Measurements from ENCODE around the gene CAMTA1. TPM values are rescaled to one million over a fixed set of nuclear protein-coding genes. Genes with fewer than 3 reads are reported as not detected.

CAMTA1 gene
- total RNA-seq, 1 donor from 2014 or later = 268 TPM

DNA sequence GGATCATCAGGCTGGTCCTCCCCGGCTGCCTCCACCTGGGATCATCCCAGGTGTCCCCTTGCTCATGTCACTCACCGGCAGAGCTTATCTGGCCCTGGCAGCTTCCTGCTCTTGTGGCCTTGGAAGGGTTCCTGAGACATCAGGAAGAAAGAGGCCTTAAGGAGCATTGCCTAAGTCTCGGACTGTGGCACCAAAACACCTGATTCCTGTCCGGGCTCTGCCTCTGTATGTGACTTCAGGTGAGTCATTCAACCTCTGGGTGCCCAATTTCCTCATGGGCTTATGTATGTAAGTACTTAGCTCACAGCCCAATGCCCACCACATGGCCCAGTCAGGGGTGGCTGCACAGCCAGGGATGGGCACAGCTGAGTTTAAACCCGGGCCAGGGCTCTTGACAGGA is 729.9 kb downstream of the CAMTA1 start:
- no peak overlapping the region for H2AFZ ChIP-seq (replicated peaks)
- no peaks in the 10 kb centered on the region for H3F3A ChIP-seq (ENCODE audit: low read depth)
- no peak overlapping the region for H3K9ac ChIP-seq
- H3K9me3 ChIP-seq (ENCODE audit: low read depth) = no peaks in the 10 kb centered on the region
- Mint-ChIP-seq H3K4me3 (no peak overlapping the region), H3K9me3 (peaks cover 2% of the 10 kb centered on the region), H3K36me3 (no peaks in the 10 kb centered on the region), H3K27ac (no peak overlapping the region), H3K27me3 (ENCODE audit: insufficient read depth, low read depth) (peaks cover 9% of the 10 kb centered on the region), H3K4me1 (peaks cover 5% of the 10 kb centered on the region)
- H3K27me3 ChIP-seq = no peaks in the 10 kb centered on the region
- no peak overlapping the region for H3K27ac ChIP-seq
- no peaks in the 10 kb centered on the region for H3K79me2 ChIP-seq (ENCODE audit: low read depth)
- TF ChIP-seq EZH2phosphoT487 (IDR thresholded peaks at IDR 0.05) (no peak), EZH2 (IDR thresholded peaks at IDR 0.05) (no peak), CTCF (IDR thresholded peaks at IDR 0.05) (no peak)
- H4K20me1 ChIP-seq (ENCODE audit: low read depth) = no peaks in the 10 kb centered on the region
- H3K4me2 ChIP-seq = no peak overlapping the region
- H3K4me1 ChIP-seq = no peaks in the 10 kb centered on the region
- no peaks in the 10 kb centered on the region for H3K36me3 ChIP-seq
- no peak for DNase-seq (ENCODE audit: low spot score)
- H3K4me3 ChIP-seq = no peak overlapping the region

GRCh38 chr1:7515904-7516303 is 730.6 kb downstream of the CAMTA1 start:
- Mint-ChIP-seq H3K27me3 (ENCODE audit: insufficient read depth, low read depth) (peaks cover 9% of the 10 kb centered on the region), H3K4me1 (peaks cover 5% of the 10 kb centered on the region), H3K9me3 (peaks cover 2% of the 10 kb centered on the region)

DNA sequence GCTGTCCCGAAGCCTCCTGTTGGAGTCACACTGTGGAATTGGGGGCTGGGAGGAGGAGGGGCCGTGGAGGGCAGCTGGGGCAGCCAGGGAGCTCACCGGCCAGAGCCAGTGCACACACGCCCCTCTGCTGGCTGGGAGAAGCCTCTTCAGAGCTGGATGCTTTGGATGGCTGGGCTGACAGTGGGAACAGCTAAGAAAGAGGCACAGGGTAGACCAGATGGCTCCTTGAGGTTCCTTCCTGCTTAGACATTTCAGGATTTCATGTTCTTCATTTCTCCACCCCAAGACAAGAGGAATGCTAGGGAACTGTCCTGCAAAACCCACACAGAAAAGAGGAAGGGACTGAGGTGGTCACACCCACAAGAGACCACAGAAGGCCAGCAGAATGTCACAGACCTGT is 731.1 kb downstream of the CAMTA1 start:
- Mint-ChIP-seq H3K27ac (no peak overlapping the region), H3K27me3 (ENCODE audit: insufficient read depth, low read depth) (peaks cover 9% of the 10 kb centered on the region), H3K4me3 (no peak overlapping the region), H3K4me1 (peaks cover 5% of the 10 kb centered on the region), H3K36me3 (no peaks in the 10 kb centered on the region), H3K9me3 (peaks cover 2% of the 10 kb centered on the region)
- H3K4me1 ChIP-seq = no peaks in the 10 kb centered on the region
- H4K20me1 ChIP-seq (ENCODE audit: low read depth) = no peaks in the 10 kb centered on the region
- H3K9ac ChIP-seq = no peak overlapping the region
- H2AFZ ChIP-seq (replicated peaks) = no peak overlapping the region
- H3K79me2 ChIP-seq (ENCODE audit: low read depth) = no peaks in the 10 kb centered on the region
- no peak overlapping the region for H3K27ac ChIP-seq
- H3K4me2 ChIP-seq = no peak overlapping the region
- H3K27me3 ChIP-seq = no peaks in the 10 kb centered on the region
- no peak overlapping the region for H3K4me3 ChIP-seq
- TF ChIP-seq EZH2 (IDR thresholded peaks at IDR 0.05) (no peak), CTCF (IDR thresholded peaks at IDR 0.05) (peak; percentile 32)
- no peaks in the 10 kb centered on the region for H3K9me3 ChIP-seq (ENCODE audit: low read depth)
- H3F3A ChIP-seq (ENCODE audit: low read depth) = no peaks in the 10 kb centered on the region
- DNase-seq (ENCODE audit: low spot score) = peak; percentile 73
- H3K36me3 ChIP-seq = no peaks in the 10 kb centered on the region

More at GRCh38 chr1:7515904-7516303, 730.6 kb downstream of the CAMTA1 start:
- Histone ChIP-seq H3K36me3 (no peaks in the 10 kb centered on the region), H3K9ac (no peak overlapping the region), H3F3A (ENCODE audit: low read depth) (no peaks in the 10 kb centered on the region), H3K27ac (no peak overlapping the region), H3K4me3 (no peak overlapping the region), H3K4me1 (no peaks in the 10 kb centered on the region), H3K4me2 (no peak overlapping the region), H2AFZ (replicated peaks) (no peak overlapping the region), H3K79me2 (ENCODE audit: low read depth) (no peaks in the 10 kb centered on the region), H3K9me3 (ENCODE audit: low read depth) (no peaks in the 10 kb centered on the region), H4K20me1 (ENCODE audit: low read depth) (no peaks in the 10 kb centered on the region), H3K27me3 (no peaks in the 10 kb centered on the region)
- Mint-ChIP-seq H3K27ac (no peak overlapping the region), H3K4me3 (no peak overlapping the region), H3K36me3 (no peaks in the 10 kb centered on the region)
- TF ChIP-seq CTCF (IDR thresholded peaks at IDR 0.05) (no peak), EZH2phosphoT487 (IDR thresholded peaks at IDR 0.05) (no peak), EZH2 (IDR thresholded peaks at IDR 0.05) (no peak)
- DNase-seq (ENCODE audit: low spot score) = no peak

Measured in neural progenitor cell (in vitro differentiated cells).